C4-2B (cell line): ENCODE measurements around the gene OSBPL1A.

Source experiments
- ZFX ChIP-seq: fragments of 450-650 bp; IDR thresholded peaks from 2 replicates; pipeline ENCODE4 v1.6.1; 2017
- TF ChIP-seq, protein P1 (sequence below): fragments of 450-650 bp; conservative IDR thresholded peaks from 2 replicates; pipeline ENCODE4 v1.5.1; 2017; ENCODE audit warnings: mild to moderate bottlenecking

DNA sequence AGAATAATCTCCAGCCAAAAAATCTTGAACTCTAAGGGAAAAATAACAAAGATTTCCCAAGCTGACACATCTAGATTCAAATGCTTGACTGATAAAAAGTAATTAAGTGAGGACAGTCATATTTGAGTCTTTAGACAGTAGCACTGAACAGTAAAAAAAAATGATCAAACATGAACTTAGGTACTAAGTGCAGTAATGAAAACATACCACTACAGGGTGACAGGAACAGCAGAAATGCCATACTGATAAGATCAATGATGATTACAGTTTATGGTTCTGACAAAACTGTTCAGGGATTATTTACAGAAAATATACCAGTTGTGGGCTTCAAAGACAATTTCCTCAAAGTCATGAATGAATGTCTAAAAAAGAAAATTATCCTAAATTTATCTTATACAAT is 80.3 kb downstream of the OSBPL1A start:
- TF ChIP-seq, protein P1, sequence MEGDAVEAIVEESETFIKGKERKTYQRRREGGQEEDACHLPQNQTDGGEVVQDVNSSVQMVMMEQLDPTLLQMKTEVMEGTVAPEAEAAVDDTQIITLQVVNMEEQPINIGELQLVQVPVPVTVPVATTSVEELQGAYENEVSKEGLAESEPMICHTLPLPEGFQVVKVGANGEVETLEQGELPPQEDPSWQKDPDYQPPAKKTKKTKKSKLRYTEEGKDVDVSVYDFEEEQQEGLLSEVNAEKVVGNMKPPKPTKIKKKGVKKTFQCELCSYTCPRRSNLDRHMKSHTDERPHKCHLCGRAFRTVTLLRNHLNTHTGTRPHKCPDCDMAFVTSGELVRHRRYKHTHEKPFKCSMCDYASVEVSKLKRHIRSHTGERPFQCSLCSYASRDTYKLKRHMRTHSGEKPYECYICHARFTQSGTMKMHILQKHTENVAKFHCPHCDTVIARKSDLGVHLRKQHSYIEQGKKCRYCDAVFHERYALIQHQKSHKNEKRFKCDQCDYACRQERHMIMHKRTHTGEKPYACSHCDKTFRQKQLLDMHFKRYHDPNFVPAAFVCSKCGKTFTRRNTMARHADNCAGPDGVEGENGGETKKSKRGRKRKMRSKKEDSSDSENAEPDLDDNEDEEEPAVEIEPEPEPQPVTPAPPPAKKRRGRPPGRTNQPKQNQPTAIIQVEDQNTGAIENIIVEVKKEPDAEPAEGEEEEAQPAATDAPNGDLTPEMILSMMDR = no peak; the same call in 1 of the 2 replicates
- no peak for TF ChIP-seq ZFX
